Activated CD4-positive, alpha-beta T cell treated with anti-CD3 and anti-CD28 coated beads, Interleukin-2, amount 50 U/mL, for 24 hours (primary cell): ENCODE measurements around the gene SIRT6.
A peak's percentile ranks its signal among the peaks of the same experiment; 100 is the strongest.
"Not testable (repeated sequence)": the region's sequence is repeated elsewhere in the genome, so short reads cannot be mapped to it uniquely, and the experiment has no call there.

Experiments
- DNase-seq, 2 donors: peaks; one replicate each; pipeline ENCODE4 v3.0.0-alpha.2; 2020; ENCODE audit warnings: low read depth in 1 of 2, low spot score in 1 of 2

The SIRT6 gene

GRCh38 chr19:4200940-4201542 is 18.7 kb upstream of the SIRT6 start:
- DNase-seq, result no peak

- DNase-seq, result no peak
Measured at GRCh38 chr19:4199699-4200293, 17.4 kb upstream of the SIRT6 start.

GRCh38 chr19:4198467-4199126 is 16.2 kb upstream of the SIRT6 start:
- no peak for DNase-seq

GRCh38 chr19:4197625-4198466 is 15.5 kb upstream of the SIRT6 start:
- no peak for DNase-seq

- DNase-seq, result no peak
Measured at GRCh38 chr19:4197228-4197624, 14.9 kb upstream of the SIRT6 start.

GRCh38 chr19:4196587-4197148 is 14.3 kb upstream of the SIRT6 start:
- DNase-seq, result no peak

- DNase-seq, result no peak
Measured at GRCh38 chr19:4196009-4196408, 13.6 kb upstream of the SIRT6 start.

GRCh38 chr19:4194353-4194752 is 12.0 kb upstream of the SIRT6 start:
- DNase-seq, result no peak

- DNase-seq, result not testable (repeated sequence)
Measured at GRCh38 chr19:4192537-4192936, 10.2 kb upstream of the SIRT6 start.

- no peak for DNase-seq
Measured at GRCh38 chr19:4189641-4190040, 7.3 kb upstream of the SIRT6 start.

GRCh38 chr19:4187313-4188122 is 5.2 kb upstream of the SIRT6 start:
- DNase-seq, result no peak

GRCh38 chr19:4186087-4186993 is 4.0 kb upstream of the SIRT6 start:
- DNase-seq, result peak; percentile 64 to 81

GRCh38 chr19:4185413-4186086 is 3.2 kb upstream of the SIRT6 start:
- no peak for DNase-seq

- no peak for DNase-seq
Measured at GRCh38 chr19:4184718-4185352, 2.5 kb upstream of the SIRT6 start.

- no peak for DNase-seq
Measured at GRCh38 chr19:4183967-4184717, 1.8 kb upstream of the SIRT6 start.

- no peak for DNase-seq
Measured at GRCh38 chr19:4181053-4181508, 1.3 kb downstream of the SIRT6 start.

GRCh38 chr19:4178990-4179389 is 3.4 kb downstream of the SIRT6 start:
- no peak for DNase-seq

- no peak for DNase-seq
Measured at GRCh38 chr19:4177146-4177545, 5.2 kb downstream of the SIRT6 start.
